Neural progenitor cell (in vitro differentiated cells): Measurements from ENCODE around the gene ERMAP.

Source experiments
- CTCF ChIP-seq: fragments of 200-600 bp; sonication (generic); IDR thresholded peaks from 2 replicates; pipeline ENCODE4 v1.5.1; 2017; ENCODE audit warnings: antibody characterized with exemption, mild to moderate bottlenecking
- EZH2 ChIP-seq: fragments of 200-600 bp; sonication (generic); IDR thresholded peaks from 2 replicates; pipeline ENCODE4 v1.6.1; 2017; ENCODE audit warnings: antibody characterized with exemption, mild to moderate bottlenecking, moderate library complexity

GRCh38 chr1:42833981-42834380 is 17.1 kb downstream of the ERMAP start:
- no peak for TF ChIP-seq CTCF
- TF ChIP-seq EZH2 = no peak
